Left kidney (tissue), 8 donors: ENCODE data around the gene ZNF511. TPM values are rescaled to one million over a fixed set of nuclear protein-coding genes. Genes with fewer than 3 reads are reported as not detected.
"Not testable (repeated sequence)": the region's sequence is repeated elsewhere in the genome, so short reads cannot be mapped to it uniquely, and the experiment has no call there.

Experiments used
- DNase-seq: peaks from one replicate; pipeline ENCODE4 v3.0.0-alpha.2; 2013
- long read RNA-seq, 8 donors: transcript quantifications; one replicate each; lab custom pipeline, GENCODE V29; 2026
- polyA plus RNA-seq: library from polyadenylated mRNA; unstranded; fragments of 120-200 nt; gene quantifications from one replicate; pipeline ENCODE4 v1.2.1, GENCODE V29; 2013; ENCODE audit not compliant: insufficient read length

Gene ZNF511, protein sequence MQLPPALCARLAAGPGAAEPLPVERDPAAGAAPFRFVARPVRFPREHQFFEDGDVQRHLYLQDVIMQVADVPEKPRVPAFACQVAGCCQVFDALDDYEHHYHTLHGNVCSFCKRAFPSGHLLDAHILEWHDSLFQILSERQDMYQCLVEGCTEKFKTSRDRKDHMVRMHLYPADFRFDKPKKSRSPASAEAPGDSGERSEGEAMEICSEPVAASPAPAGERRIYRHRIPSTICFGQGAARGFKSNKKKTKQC
- 30.7 TPM for polyA plus RNA-seq
- long read RNA-seq, donor 1, transcript ZNF511-202 (6 exons, 1,520 nt): major isoform, 31 of 46 reads
- long read RNA-seq, donor 1, transcript ZNF511-204 (4 exons, 807 nt): minor isoform, 7 of 46 reads
- long read RNA-seq, donor 1, partial matches to known transcripts: 0 of 46 reads
- long read RNA-seq, donor 1, other reads (novel, unspliced or antisense): 5 of 46 reads
- long read RNA-seq, donor 2, transcript ZNF511-202 (6 exons, 1,520 nt): major isoform, 16 of 23 reads
- long read RNA-seq, donor 2, transcript ZNF511-201 (5 exons, 2,004 nt): minor isoform, 6 of 23 reads
- long read RNA-seq, donor 2, partial matches to known transcripts: 0 of 23 reads
- long read RNA-seq, donor 2, other reads (novel, unspliced or antisense): 0 of 23 reads
- long read RNA-seq, donor 3, transcript ZNF511-202 (6 exons, 1,520 nt): major isoform, 14 of 15 reads
- long read RNA-seq, donor 3, partial matches to known transcripts: 0 of 15 reads
- long read RNA-seq, donor 3, other reads (novel, unspliced or antisense): 0 of 15 reads
- long read RNA-seq, donor 4, partial matches to known transcripts: 7 of 9 reads
- long read RNA-seq, donor 4, other reads (novel, unspliced or antisense): 0 of 9 reads
- long read RNA-seq, donor 5, transcript ZNF511-202 (6 exons, 1,520 nt): major isoform, 41 of 56 reads
- long read RNA-seq, donor 5, partial matches to known transcripts: 12 of 56 reads
- long read RNA-seq, donor 5, other reads (novel, unspliced or antisense): 0 of 56 reads
- long read RNA-seq, donor 6, transcript ZNF511-202 (6 exons, 1,520 nt): major isoform, 34 of 140 reads
- long read RNA-seq, donor 6, partial matches to known transcripts: 95 of 140 reads
- long read RNA-seq, donor 6, other reads (novel, unspliced or antisense): 5 of 140 reads
- long read RNA-seq, donor 7, transcript ZNF511-202 (6 exons, 1,520 nt): major isoform, 28 of 34 reads
- long read RNA-seq, donor 7, partial matches to known transcripts: 0 of 34 reads
- long read RNA-seq, donor 7, other reads (novel, unspliced or antisense): 0 of 34 reads
- long read RNA-seq, donor 8, transcript ZNF511-202 (6 exons, 1,520 nt): major isoform, 9 of 38 reads
- long read RNA-seq, donor 8, partial matches to known transcripts: 20 of 38 reads
- long read RNA-seq, donor 8, other reads (novel, unspliced or antisense): 9 of 38 reads

DNA sequence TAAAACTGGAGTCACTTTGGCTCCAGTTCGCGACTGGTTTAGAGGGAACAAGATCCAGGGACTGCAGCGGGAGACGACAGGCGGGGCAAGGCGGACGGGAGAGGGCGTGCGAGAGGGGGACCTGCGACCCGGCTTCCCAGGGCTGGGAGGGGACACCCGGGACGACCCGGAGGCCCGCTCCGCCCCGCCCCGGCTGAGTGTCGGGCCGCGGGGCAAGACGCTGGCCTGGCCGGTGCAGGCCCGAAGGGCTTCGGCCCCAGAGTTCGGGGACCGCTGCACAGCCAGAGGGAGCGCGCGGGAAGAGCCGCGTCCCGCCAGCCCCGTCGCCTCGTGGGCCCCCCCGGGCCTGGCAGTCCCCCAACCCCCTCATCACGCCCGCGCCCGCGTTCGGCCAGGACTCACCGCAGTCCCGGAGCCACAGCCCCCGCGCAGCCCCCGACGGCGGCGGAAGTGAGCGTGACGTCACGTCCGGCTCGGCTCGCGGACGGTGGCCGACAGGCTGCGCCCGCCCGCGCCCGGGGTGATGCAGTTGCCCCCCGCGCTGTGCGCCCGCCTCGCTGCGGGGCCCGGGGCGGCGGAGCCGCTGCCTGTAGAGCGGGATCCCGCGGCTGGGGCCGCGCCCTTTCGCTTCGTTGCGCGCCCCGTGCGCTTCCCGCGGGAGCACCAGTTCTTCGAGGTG, at the start of gene ZNF511, which contains the start of gene TUBGCP2:
TSS of gene ZNF511 (plus strand) at position 494 of the 679 bp plus-strand sequence. CDS start at position 524, 30 bp downstream.
TSS of gene TUBGCP2 (minus strand) at position 452 of the 679 bp plus-strand sequence. CDS start 5,931 bp downstream, outside the sequence.
- peak; percentile 84 for DNase-seq

DNA sequence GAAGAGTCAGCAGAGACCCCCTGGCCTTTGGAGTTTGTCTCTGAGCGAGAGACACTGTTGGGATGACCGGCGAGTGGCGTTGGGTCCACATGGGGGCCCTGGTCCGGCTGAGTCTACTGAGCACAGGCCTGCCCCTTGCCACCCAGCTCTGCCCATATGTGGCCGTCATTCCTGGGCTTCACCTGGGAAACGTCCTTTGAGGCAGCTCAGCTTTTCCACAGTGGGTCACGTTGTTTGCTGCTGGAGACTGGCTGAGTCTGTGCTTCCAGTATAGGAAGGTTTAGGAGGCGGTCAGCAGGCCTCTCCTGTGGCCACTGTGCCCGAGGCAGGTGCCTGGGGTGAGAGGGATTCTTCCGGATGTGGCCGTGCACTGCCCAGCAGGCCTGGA, 49.1 kb upstream of the ZNF511 start:
- DNase-seq: no peak

DNA sequence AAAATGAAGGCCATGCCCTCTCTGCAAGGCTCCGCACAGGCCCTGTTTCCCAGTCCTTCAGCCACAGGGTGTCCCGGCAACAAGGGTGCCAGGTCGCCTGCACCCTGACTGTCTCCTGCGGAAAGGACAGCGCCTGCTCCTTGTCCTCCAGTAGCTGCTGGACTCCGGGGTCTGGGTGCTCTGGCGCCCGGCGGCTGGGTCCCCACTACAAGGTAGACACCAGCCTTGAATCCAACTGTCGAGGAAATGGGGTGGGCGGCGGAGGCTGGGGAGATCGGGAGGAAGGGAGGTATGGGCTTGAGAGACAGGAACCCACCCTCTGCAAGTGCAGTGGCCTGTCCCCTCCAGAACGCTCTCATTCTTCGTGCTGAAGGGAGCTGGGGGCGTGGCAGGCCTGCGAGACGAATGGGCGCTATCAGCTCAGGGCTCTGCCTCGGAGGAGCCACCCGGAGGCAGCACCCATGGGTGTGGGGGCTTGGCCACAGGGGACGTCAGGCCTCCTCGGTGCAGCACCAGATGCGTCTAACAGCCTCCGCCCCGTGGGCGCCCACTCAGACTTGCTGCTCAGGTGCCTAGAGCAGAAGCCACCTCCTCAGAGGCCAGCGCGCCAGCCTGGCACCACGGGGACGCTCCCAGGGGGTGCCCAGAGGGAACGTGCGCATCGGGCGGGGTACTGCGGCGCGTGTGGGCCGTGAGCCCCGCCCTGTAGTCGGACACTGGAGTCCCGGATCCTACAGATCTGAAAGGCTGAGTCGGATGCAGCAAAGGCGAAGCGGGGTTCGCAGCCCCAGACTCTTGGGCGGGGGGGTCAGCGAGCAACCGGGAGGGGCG, 47.6 kb upstream of the ZNF511 start:
- DNase-seq: no peak

DNA sequence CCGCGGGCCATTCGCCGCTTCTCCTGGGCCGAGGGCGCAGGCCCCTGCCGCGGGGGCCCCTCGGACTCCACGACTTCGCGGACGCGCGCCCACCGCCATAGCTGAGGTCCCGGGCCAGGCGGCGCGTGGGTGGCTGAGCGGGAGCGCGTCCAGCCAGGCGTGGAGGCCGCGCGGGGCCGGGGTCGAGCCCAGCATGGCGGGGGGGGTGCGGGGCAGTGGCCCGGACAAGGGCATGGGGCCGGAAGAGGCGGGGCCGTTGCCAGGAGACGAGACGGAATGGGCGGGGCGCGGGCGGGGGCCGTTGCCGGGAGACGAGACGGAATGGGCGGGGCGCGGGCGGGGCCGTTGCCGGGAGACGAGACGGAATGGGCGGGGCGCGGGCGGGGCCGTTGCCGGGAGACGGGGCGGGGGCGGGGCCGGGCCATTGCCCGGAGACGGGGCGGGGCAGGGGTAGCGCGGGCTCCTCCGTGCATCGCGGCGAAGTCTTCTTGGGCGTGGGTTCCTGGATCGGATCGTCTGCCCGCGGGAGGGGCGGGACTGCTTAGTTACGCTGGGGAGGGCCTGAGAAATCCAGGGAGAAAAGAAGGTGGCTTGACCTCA, 46.9 kb upstream of the ZNF511 start:
- DNase-seq: no peak

DNA sequence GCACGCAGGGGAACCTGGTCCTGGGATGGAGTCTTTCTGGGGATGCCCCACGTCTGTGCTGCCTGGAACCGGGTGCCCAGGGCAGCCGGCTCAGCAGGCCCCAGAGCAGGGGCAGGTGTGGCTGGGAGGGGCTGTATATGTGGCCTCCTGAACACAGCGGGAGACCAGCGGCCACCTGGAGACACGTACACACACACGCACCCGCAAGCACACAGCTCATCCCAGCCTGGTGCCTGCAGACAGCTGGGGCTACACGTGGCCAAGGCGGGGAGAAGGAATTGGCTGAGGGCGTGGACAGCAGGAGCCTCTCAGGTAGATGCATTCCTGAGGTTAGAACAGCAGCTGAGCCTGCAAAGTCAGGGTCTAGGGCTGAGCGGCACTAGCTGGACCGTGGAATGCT, 46.0 kb upstream of the ZNF511 start:
- DNase-seq: no peak

- no peak for DNase-seq
Observed at GRCh38 chr10:133263674-133264073, 45.0 kb upstream of the ZNF511 start.

- DNase-seq: no peak
Observed at GRCh38 chr10:133264461-133264860, 44.3 kb upstream of the ZNF511 start.

DNA sequence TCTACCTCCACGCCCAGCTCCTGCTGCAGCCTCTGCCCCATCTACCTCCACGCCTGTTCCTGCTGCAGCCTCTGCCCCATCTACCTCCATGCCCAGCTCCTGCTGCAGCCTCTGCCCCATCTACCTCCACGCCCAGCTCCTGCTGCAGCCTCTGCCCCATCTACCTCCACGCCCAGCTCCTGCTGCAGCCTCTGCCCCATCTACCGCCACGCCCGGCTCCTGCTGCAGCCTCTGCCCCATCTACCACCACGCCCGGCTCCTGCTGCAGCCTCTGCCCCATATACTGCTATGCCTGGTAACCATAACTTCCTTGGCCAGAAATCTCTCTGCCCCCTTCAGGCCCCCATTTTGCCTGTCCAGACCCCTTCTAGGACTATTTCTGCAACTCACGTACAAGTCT, 43.7 kb upstream of the ZNF511 start:
- not testable (repeated sequence) for DNase-seq

DNA sequence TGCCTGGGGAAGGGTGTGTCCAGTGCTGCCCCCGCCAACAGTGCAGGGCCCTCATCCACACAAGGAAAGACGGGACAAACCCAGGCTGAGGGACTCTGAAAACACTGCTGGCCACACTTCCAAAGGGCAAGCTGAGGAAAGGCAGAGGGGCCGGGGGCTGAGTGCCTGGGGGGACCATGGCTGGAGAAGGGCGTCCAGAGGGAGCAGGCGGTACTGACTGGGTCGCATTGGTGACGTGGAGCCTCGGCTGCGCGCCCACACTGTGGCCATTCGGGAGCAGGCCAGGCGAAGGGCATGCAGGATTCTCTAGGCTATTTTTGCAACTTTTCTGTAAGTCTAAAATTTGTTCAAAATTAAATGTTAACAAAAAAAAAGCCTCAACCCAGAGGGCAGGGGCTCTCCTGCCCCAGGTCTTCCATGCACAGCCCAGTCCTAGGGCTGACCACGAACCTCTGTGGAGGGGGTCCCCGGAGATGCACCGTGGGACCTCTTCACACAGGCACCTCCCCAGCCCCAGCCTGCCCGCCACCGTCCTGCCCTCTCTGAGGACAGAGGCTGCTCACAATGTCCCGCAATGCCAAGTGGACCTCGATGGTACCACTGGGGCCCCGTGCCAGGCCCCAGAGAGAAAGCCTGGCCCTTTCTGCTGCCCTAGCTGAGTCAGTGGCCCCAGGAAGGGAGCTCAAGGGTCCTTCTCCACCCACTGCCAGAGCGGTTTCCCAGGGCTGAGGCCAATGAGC, 42.5 kb upstream of the ZNF511 start:
- no peak for DNase-seq

DNA sequence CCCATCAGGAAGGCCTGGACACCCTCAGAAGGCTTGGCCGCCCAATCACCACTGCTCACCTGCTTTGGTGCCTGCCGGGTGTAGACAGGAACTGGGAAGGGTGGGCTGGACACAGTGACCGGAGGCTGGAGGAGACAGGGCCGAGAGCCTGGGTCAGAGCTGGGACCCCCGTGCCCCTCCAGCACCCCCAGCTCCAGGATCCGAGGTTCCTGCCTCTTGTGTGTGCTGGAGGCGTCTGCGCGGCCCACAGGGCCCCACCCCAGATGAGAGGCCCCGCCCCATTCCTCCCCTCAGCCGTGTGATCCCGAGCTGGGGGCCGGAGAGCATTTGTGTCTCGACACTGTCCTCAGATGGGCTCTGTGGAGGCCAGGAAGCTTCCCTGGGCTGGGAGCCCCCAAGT, 41.4 kb upstream of the ZNF511 start:
- DNase-seq: no peak

DNA sequence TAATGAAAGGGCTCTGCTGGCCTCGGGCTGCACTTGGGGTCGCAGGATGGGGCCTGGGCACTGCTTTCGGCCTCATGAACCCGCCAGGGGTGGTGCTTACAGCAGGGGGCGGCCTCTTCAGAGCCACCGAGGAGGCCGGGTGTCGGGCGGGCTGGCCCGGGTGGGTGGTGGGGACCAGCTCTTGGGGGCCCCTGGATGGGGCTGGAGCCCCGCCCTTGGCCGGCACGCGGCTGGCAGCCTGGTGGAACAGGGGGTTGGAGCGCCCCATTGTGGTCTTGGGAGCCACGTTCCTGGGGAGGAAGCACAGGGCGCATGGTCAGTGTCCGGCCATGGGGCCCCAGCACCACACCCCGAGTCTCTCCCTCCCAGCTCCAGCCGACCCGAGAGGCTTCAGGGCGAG, 40.9 kb upstream of the ZNF511 start:
- no peak for DNase-seq

DNA sequence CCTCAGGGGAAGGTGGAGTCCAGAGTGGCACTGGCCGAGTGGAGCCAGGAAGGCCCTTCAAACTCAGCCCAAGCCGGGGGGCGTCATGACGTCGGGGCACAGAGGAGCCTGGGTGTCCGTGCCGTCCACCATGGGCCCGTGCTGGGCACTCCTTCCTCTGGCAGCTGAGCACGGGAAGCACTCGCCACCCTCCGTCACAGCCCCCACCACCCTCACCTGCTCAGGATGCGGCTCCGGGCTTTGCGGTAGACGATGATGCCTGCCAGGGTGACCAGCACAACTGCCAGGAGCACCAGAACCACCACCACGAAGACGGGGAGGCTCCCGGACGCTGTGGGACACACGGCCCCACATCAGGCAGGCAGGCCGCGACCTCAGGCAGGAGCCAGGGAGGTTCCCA, 40.2 kb upstream of the ZNF511 start:
- DNase-seq: no peak

- DNase-seq: no peak
Observed at GRCh38 chr10:133269367-133269766, 39.3 kb upstream of the ZNF511 start.

DNA sequence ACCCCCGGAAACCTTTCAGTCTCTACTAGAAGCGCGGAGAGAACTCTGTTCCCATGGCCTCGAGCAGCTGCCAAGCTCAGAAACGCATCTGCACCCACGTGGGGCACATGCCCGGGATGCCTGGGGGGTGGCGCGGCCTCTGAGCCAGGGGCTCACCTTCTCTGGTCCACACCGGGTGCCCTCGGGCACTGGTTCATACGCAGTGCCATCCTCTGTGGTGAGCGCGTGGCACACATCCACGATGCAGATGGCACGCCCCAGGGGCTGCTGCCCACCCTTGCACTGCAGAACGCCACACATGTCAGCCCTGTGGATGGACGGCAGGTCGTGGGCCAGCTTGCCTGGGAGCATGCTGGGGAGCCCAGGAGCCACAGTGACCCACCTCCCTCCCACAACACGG, 38.5 kb upstream of the ZNF511 start:
- no peak for DNase-seq

DNA sequence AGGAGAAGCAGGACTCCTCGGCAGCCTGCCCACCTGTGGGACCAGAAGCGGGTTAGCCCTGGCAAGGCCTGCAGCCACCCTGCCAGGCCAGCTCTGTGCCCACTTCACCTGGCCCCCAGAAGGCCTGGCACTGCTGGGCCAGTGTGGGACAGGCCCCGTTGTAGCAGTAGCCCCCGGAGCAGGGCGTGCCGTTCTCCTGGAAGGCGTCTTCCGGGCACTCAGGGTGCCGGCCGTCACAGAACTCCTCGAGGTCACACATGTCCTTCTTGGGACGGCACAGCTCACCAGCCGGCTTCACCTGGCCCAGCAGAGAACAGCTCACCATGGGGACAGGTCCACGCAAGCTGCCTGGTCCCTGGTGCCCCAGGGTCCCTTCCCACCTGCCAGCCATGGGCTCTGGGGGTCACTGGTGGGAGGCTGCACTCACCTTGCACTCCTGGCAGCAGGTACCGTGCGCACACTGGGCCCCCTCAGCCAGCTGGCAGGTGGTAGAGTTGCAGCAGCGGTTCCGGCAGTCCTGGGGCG, 37.9 kb upstream of the ZNF511 start:
- no peak for DNase-seq

DNA sequence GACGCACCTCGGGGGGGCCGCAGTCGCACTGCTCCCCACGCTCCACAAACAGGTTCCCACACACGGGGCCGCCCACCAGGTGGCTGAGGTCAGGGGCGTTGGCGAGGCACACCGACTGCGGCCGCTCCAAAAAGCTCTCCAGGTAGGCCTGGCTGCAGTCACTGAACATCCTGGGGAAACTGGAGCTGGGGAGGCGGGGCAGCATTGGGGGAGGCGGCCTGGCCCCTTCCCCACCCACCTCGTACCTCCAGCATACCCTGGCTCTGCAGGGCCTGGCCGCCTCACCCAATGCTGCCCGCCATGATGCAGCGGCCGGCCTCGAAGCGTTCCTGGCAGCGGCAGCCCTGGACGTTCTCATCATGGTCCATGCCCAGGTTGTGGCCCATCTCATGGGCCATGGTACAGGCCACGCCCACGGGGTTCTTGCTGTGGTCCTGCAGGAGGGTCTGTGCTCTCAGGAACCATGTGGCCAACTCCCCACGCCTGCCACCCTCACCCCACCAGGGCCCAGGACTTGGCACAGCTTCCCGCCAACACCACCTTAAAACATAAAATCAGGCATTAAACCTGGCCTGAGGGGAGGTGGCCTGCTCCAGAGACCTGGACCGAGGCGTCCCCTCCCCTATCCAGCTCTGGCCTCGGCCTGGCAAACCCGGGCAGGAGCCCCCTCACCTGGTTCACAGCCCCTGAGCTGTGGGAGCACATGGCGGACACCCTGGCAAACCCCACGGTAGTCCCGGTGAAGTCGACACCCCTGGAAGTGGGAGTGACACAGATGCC, 37.0 kb upstream of the ZNF511 start:
- no peak for DNase-seq

GRCh38 chr10:133272301-133272963, 36.3 kb upstream of the ZNF511 start:
- no peak for DNase-seq
